Activated gamma-delta T cell (primary cell): ENCODE results near the gene COX7C.

Experiments used
- DNase-seq: peaks from one replicate; lab custom pipeline; 2025; lab: John Stamatoyannopoulos, UW

Gene COX7C

DNA sequence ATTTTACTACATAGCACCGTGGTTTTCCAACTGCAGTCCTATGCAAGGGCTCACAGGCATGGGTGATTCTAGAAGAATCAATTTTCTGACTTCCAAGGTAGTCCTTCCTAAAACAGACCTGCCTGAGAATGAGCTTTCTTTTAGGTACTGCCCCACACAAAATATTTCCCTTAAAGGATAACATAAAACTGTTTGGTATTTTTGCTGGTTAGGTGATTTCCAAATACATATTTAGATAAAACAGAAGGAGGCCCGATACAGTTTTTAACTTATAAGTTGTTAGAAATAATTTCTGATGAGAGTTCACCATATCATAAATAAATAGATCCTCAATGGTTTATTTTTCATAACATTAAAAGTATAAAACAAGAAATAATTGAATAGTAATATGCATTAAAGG lies 46.4 kb downstream of the COX7C start:
- no peak for DNase-seq

DNA sequence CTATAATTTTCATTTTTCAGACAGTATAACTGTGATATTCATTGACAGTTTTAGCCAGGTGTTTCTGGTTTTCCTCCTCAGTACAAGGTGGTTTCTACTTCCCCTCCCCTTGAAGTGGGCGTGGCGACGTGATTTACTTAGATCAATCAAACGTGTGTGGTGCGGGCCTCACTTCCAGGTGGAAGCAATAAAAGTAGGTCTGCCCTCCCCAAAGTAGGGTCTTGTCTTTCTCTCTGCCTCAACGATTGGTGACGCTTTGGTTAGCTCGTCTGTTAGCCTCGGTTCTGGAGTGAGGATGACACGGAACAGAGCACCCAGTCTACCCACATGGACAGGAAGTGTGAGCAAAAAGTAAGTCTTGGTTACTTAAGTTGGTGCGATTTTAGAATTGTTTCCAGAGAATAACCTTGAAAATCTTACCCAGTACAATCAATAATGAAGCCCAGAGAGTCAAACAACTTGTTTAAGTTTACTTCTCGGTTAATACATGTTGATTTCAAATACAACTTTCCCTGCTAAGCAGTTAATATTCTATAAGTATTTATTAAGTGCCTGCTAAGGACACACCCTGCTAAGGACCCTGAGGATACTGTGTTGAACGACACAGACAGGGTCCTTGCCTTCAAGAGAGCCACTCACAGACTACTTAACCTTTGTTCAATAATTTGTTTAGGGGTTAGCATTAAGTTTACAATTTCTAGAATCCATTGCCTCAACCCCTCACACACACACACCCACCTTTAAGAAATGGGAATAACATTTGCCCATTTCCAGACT lies 48.4 kb downstream of the COX7C start:
- DNase-seq, result no peak

DNA sequence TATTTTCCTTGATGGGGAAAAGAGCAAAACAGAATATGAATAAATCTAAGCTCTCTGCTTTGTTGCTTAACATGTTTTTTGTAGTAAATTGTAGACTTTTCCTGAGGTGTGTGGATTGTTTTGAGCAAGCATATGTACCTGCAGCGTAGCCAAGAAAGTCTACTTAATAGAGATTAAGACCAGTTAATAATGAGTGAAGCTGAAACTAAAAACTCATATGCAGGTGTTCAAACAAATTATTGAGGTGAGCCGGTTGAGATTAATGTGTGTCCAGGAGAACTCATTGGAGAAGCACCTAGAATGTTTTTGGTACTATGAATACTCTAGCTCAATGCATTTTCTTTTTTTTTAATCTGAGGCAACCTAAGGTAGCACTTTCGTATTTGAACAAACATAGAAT lies 49.2 kb downstream of the COX7C start:
- DNase-seq, result no peak
